HG02885 (cell line): ENCODE results near the gene LSM14A.

Experiments
- ATAC-seq: cut with Tn5 transposase; IDR thresholded peaks from one replicate; pipeline ENCODE4 v1.9.1; 2021; ENCODE audit warnings: mild to moderate bottlenecking; ENCODE audit not compliant: unreplicated experiment, poor library complexity

The LSM14A gene

GRCh38 chr19:34275705-34276104 is 103.4 kb downstream of the LSM14A start:
- ATAC-seq, result no peak

- ATAC-seq, result no peak
Observed at GRCh38 chr19:34276614-34277013, 104.3 kb downstream of the LSM14A start.

DNA sequence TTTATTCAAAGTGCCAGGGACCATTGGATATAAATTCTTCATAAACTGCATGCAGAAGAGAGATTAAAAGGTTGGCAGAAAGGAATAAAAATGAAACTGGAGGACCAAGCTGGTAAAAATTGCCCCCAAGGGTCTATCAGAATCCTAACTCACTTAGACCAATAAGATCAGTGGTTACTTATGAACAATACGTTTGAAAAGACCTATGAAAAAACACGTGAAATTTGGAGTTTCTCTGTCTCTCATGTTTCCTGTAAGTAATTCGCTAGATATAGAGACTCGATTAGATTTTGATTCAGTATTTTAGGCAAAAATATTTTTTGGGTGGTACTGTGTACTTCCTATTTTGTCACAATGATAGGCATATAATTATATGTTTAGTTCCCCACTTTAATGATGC is 104.9 kb downstream of the LSM14A start:
- no peak for ATAC-seq

GRCh38 chr19:34278783-34279182 is 106.5 kb downstream of the LSM14A start:
- no peak for ATAC-seq
